Stomach (tissue), 4 donors: ENCODE measurements around the gene FAM83E.

Experiments used
- EP300 ChIP-seq: sonication (generic); formaldehyde crosslinking; IDR thresholded peaks from one replicate; pipeline ENCODE4 v1.6.1; 2017; ENCODE audit warnings: antibody characterized with exemption
- POLR2A ChIP-seq, 4 donors: fragments of 450-650 bp; IDR thresholded peaks; one replicate each; pipeline ENCODE4 v1.6.1; 2016; ENCODE audit warnings: antibody characterized with exemption in 4 of 4, control low read depth in 2 of 4, mild to moderate bottlenecking in 1 of 4, moderate library complexity in 1 of 4
- TF ChIP-seq, protein P1 (sequence below), 7 experiments: fragments of 450-650 bp in 4 of 7; fragments of 200-600 bp in 3 of 7; sonication (generic) in 3 of 7; IDR thresholded peaks; one replicate each; pipeline ENCODE4 v1.5.1; 2016 to 2019; ENCODE audit warnings: antibody characterized with exemption in 7 of 7, control low read depth in 2 of 7, mild to moderate bottlenecking in 1 of 7

DNA sequence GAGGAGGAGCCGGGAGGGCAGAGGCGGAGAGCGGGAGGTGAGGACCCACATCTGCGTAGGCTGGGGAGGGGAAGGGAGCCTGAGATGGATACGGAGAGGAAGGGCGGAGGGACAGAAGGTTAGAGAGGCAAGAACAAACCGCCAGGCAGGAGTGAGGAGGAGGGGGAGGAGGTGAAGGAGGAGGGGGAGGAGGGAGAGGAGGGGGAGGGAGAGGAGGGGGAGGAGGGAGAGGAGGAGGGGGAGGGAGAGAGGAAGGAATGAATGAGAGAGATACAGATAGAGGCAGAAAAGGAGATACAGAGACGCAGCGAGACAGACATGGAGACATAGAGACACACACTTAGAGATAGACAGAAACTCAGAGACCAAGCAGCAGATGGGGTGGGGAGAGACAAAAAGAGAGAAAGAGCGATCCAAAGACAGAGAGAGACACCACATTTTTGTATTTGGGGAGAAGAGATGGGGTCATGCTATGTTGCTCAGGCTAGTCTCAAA, 31.9 kb upstream of the FAM83E start:
- TF ChIP-seq, protein P1, sequence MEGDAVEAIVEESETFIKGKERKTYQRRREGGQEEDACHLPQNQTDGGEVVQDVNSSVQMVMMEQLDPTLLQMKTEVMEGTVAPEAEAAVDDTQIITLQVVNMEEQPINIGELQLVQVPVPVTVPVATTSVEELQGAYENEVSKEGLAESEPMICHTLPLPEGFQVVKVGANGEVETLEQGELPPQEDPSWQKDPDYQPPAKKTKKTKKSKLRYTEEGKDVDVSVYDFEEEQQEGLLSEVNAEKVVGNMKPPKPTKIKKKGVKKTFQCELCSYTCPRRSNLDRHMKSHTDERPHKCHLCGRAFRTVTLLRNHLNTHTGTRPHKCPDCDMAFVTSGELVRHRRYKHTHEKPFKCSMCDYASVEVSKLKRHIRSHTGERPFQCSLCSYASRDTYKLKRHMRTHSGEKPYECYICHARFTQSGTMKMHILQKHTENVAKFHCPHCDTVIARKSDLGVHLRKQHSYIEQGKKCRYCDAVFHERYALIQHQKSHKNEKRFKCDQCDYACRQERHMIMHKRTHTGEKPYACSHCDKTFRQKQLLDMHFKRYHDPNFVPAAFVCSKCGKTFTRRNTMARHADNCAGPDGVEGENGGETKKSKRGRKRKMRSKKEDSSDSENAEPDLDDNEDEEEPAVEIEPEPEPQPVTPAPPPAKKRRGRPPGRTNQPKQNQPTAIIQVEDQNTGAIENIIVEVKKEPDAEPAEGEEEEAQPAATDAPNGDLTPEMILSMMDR (IDR thresholded peaks at IDR 0.05) = no peak
- no peak for TF ChIP-seq EP300
- TF ChIP-seq POLR2A (IDR thresholded peaks at IDR 0.05) = no peak
